Stimulated activated effector memory CD8-positive, alpha-beta T cell treated with anti-CD3 and anti-CD28 coated beads, Interleukin-12 subunit alpha, Interleukin-12 subunit beta, amount 100 ng/mL, for 72 hours (primary cell): ENCODE data around the gene C1orf159.
"Not testable (repeated sequence)": the region's sequence is repeated elsewhere in the genome, so short reads cannot be mapped to it uniquely, and the experiment has no call there.

Source experiments
- ATAC-seq: fragments of 150-1000 bp; cut with Tn5 transposase; 2 replicates; pipeline ENCODE4 v1.10.0; 2021
- DNase-seq, 2 donors: peaks; one replicate each; pipeline ENCODE4 v3.0.0; 2021 to 2022; ENCODE audit warnings: low spot score in 2 of 2
- H3K27ac Mint-ChIP-seq: one replicate; pipeline ENCODE4 v1.8.0; 2022; ENCODE audit warnings: mild to moderate bottlenecking, mixed read lengths
- H3K36me3 Mint-ChIP-seq: one replicate; pipeline ENCODE4 v1.8.0; 2022; ENCODE audit warnings: mild to moderate bottlenecking, mixed read lengths
- H3K4me1 Mint-ChIP-seq: one replicate; pipeline ENCODE4 v1.8.0; 2022; ENCODE audit warnings: mixed read lengths
- H3K4me3 Mint-ChIP-seq: one replicate; pipeline ENCODE4 v1.8.0; 2022; ENCODE audit warnings: mild to moderate bottlenecking, mixed read lengths
- H3K9me3 Mint-ChIP-seq: one replicate; pipeline ENCODE4 v1.8.0; 2022; ENCODE audit warnings: mixed read lengths

C1orf159 gene

DNA sequence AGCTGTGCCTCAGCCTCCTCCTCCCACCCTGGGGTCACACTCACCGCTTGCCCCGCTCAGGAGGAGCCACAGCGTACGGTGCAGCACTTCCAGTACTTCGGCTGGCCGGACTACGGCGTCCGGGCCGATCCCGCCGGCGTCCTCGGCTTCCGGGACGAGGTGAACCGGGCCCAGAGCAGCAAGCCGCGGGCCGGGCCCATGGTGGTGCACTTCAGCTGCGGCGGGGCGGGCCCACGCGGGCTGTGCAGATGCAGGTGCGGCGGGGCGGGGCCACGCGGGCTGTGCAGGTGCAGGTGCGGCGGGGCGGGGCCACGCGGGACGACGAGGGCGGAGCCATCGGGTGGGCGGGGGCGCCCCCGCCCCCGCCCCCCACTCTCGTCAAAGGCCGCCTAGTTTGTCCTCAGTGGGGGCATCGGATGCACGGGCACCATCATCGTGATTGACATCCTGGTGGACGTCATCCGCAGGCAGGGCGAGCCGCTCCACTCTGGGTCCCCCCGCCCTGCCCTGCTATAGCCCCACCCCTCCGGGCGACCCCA, 47.3 kb downstream of the C1orf159 start:
- Mint-ChIP-seq H3K36me3 (peaks cover 34% of the 10 kb centered on the region), H3K9me3 (no peaks in the 10 kb centered on the region), H3K4me1 (peaks cover 35% of the 10 kb centered on the region), H3K27ac (peak overlapping the region; percentile 5), H3K4me3 (peak overlapping the region; percentile 63)
- ATAC-seq = peak; percentile 2
- no peak for DNase-seq

DNA sequence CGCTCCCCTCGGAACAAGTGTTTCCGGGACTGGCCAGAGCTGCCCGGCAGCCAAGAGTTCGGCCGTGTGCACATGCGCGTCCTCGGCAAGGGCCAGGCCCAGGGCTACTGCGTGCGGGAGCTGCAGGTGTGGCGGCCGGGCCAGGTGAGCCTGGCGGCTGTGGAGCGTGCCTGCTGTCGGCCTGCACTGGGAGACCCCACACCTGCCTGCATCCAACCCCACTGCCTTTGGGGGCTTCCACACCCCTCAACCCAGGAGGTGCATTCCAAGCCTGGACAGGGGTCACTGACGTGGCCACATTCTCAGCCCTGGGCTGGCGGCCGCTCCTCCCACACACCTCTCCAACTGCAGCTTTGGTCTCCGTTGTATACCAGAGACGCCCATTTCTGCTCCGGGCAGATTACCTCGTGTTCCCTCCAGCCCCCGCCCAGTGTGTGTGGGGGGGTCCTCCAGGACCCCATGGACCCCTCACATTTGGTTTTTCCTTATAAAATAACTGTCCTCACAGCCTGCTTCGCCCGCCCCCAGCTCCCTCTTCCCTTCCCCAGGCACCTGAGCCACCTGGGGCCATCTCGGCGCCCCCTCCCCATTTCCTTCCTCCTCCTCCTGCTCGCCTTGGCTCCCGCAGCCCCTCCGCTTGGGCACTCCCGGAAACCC, 47.9 kb downstream of the C1orf159 start:
- ATAC-seq = no peak
- Mint-ChIP-seq H3K4me1 (peaks cover 37% of the 10 kb centered on the region), H3K27ac (peak overlapping the region; percentile 5)

DNA sequence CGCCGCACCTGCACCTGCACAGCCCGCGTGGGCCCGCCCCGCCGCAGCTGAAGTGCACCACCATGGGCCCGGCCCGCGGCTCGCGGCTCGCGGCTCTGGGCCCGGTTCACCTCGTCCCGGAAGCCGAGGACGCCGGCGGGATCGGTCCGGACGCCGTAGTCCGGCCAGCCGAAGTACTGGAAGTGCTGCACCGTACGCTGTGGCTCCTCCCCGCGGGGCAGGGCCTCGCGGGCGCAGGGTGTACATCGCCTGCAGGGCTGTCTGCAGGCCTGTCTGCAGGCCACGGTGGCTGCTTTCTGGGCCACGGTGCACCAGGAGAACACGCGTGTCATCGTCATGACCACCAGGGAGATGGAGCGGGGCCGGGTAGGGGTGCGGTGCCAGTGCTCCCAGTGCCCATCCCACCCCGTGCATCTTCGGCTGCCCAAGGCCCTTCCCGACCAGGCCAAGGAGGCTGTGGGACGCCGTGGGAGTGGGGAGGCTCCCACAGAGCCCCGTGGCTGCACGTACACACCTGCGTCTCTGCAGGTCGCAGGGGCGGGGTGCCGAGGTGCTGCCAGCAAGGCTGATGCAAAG, 48.5 kb downstream of the C1orf159 start:
- Mint-ChIP-seq H3K27ac (no peak overlapping the region), H3K36me3 (peaks cover 43% of the 10 kb centered on the region), H3K4me3 (no peak overlapping the region), H3K4me1 (peaks cover 43% of the 10 kb centered on the region), H3K9me3 (no peaks in the 10 kb centered on the region)
- DNase-seq = no peak
- ATAC-seq = no peak

More for the DNA sequence above, 47.9 kb downstream of the C1orf159 start:
- no peaks in the 10 kb centered on the region for H3K9me3 Mint-ChIP-seq
- no peak for DNase-seq
- peaks cover 38% of the 10 kb centered on the region for H3K36me3 Mint-ChIP-seq
- H3K4me3 Mint-ChIP-seq = peak overlapping the region; percentile 63

DNA sequence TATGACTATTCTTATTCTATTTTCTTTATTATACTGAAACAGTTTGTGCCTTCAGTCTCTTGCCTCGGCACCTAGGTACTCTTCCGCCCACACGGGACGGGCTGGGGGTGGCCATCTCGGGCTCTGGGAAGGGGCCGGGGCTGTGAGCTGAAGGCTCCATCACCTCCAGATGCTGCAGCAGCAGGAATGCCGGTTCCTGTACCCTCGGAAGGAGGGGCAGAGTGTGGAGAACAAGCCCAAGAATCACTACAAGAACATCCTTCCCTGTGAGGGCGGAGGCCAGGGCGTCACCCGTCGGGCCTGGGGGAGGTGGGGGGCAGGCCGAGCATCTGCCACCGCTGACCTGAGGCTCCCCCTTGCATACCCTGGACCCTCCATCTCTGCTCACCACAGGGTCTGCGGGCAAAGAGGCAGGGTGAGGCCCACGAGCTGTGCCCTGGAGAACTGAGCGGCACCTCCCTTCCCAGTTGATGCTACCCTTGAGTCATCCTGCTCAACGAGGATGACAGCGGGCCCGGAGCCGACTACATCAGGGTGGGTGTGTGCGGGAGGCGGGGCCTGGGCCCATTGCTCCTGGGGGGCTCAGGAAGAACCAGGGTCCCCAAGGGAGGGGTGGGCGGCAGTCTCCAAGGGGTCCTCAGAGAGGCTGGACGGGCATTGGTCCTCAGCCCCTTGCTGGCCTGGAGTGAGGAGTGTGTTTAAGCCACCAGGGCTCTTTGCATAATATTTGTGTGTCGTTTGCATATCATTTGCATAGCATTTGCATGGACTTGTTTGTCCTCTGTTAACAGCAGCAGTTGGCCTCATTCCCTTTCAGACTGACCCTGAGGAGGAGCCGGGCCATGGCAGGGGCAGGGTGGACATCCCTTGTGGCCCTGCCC, 49.2 kb downstream of the C1orf159 start:
- ATAC-seq (no peak), DNase-seq (no peak)
- no peak overlapping the region for H3K4me3 Mint-ChIP-seq
- H3K27ac Mint-ChIP-seq = no peak overlapping the region
- peaks cover 46% of the 10 kb centered on the region for H3K36me3 Mint-ChIP-seq
- peaks cover 43% of the 10 kb centered on the region for H3K4me1 Mint-ChIP-seq
- H3K9me3 Mint-ChIP-seq = no peaks in the 10 kb centered on the region

DNA sequence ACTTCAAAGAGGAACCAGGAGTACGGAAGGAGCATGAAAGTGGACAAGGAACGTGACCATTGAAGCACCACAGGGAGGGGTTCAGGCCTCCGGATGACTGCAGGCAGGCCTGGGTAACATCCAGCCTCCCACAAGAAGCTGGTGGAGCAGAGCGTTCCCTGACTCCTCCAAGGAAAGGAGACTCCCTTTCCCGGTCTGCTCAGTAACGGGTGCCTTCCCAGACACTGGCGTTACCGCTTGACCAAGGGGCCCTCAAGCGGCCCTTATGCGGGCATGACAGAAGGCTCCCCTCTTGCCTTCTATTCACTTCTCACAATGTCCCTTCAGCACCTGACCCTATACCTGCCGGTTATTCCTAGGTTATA, 50.0 kb downstream of the C1orf159 start:
- Mint-ChIP-seq H3K4me1 (peaks cover 43% of the 10 kb centered on the region), H3K4me3 (peak overlapping the region; percentile 49), H3K27ac (peak overlapping the region; percentile 18), H3K36me3 (peaks cover 53% of the 10 kb centered on the region)
- H3K9me3 Mint-ChIP-seq, ATAC-seq, DNase-seq: not testable (repeated sequence)

DNA sequence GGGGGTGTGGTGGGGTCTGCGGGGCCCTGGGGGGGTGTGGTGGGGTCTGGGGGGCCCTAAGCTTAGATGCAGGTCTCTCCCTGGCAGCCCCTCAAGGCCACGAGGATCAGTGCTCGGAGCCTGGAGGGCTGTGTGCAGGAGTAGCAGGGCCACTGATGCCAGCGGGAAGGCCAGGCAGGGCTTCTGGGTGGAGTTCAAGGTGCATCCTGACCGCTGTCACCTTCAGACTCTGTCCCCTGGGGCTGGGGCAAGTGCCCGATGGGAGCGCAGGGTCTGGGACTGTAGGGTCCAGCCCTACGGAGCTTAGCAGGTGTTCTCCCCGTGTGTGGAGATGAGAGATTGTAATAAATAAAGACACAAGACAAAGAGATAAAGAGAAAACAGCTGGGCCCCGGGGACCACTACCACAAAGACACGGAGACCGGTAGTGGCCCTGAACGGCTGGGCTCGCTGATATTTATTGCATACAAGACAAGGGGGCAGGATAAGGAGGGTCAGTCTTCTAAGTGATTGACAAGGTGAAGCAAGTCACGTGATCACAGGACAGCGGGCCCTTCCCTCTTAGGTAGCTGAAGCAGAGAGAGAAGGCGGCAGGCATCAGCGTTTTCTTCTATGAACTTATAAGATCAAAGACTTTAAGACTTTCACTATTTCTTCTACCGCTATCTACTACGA, 50.5 kb downstream of the C1orf159 start:
- peak overlapping the region; percentile 18 for H3K27ac Mint-ChIP-seq
- DNase-seq (no peak), ATAC-seq (no peak)
- peaks cover 58% of the 10 kb centered on the region for H3K36me3 Mint-ChIP-seq
- peaks cover 46% of the 10 kb centered on the region for H3K4me1 Mint-ChIP-seq
- no peaks in the 10 kb centered on the region for H3K9me3 Mint-ChIP-seq
- peak overlapping the region; percentile 49 for H3K4me3 Mint-ChIP-seq

DNA sequence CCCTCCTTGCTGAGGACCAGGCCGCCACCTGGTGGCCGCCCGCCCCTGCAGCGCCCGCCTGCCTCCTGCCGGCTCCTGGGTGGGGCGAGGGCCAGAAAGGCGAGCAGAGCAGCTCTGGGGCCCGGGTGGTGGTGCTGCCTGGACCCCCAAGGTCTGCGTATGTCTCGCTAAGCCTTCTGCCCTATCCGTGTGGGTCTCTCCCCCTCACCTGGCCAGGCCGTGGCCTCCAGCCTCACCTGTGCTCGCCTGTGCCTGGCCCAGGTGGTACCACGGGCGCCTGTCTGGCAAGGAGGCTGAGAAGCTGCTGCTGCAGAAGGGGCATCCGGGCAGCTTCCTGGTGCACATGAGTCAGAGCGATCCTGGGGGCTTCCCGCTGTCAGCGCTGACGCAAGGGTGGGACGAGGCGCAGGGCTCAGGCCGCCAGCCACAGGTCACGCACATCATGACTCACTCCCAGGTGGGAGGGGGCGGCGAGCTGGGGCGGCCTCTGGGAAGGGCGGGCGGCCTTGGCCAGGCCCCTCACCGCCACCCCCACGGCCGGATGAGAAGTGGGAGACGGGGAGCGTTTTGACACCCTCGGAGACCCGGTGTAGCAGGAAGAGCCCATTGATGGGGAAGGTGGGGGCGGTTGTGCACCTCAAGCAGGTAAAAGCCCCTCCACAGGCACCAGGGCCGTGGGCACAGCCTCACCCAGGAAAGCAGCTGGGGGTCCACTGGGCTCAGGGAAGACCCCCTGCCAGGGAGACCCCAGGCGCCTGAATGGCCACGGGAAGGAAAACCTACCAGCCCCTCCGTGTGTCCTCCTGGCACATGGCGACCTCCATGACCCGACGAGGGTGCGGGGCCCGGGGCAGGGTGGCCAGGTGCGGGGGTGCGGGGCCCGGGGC, 51.7 kb downstream of the C1orf159 start:
- H3K36me3 Mint-ChIP-seq = peaks cover 65% of the 10 kb centered on the region
- H3K4me3 Mint-ChIP-seq = peak overlapping the region; percentile 79
- H3K9me3 Mint-ChIP-seq = no peaks in the 10 kb centered on the region
- H3K4me1 Mint-ChIP-seq = peaks cover 45% of the 10 kb centered on the region
- H3K27ac Mint-ChIP-seq = peak overlapping the region; percentile 95
- ATAC-seq = peak; percentile 89
- peak; percentile 83 to 97 for DNase-seq

DNA sequence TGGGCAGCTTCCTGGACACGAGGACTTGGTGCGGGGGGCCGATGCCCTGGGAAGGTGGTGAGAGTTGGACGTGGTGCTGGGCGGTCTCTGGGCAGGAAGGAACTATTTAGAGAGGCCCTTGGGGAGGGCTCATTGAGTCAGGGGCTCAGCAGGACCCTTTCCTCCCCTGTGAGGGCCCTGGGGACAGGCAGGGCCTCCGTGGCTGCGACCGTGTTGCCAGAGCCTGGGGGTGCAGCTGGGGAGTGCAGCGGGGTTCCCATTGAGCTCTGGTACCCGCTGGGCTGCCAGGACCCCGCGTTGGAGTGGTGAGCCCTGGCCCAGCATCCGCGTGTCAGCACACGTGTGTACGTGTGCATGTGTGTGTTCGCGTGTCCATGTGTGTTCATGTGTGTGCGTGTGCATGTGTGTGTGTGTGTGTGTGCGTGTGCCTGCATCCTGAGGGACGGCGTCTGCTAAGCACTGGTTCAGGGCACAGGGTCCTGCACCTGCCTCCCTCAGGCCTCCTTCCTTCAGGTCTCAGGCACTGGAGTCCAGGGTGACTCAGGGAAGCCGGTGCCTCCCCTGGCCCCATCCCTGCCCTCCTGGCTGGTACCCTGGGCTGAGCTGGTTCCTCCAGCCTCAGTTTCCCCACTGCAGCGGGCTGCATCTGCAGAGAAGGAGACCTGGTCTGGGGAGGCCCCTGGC, 52.5 kb downstream of the C1orf159 start:
- Mint-ChIP-seq H3K36me3 (peaks cover 69% of the 10 kb centered on the region), H3K4me3 (peak overlapping the region; percentile 79), H3K27ac (peak overlapping the region; percentile 95), H3K9me3 (no peaks in the 10 kb centered on the region), H3K4me1 (peaks cover 49% of the 10 kb centered on the region)
- DNase-seq = no peak
- ATAC-seq = peak; percentile 0

DNA sequence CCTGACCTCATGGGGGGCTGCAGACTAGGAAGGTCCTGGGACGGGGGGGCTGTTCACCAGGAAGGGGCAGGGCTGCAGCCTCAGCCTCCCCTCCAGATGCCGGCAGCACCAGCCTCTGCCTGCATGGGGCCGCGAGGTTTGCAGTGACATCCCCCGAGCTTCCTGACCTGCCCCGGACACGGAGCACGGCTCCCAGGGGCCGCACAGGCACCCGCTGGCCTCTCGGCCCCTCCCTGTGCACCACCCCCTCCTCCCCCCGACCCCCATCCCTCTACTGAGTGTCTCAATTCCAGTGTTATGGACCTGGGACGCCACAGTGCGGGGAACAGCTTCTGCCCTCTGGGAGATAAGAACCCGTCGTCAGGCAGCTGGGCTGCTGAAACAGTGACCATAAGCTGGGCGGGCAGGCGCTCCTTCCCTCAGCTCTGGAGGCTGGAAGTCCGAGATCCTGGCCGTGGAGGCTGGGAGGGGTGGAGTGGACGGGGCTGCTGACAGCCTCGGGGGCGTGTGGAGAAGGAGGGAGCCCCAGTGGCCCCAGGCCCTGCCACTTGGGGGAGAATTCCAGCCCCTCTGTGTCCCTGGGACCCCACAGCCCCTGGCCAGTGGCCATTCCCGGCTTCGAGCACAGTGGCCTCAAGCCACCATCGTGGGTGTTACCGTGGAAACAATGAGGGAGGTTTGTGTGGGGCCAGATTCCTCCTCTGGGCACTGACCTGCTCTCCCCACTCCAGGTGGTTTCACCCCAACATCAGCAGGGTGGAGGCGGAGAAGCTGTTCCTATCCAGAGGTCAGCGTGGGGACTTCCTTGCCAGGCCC, 53.3 kb downstream of the C1orf159 start:
- Mint-ChIP-seq H3K4me3 (peak overlapping the region; percentile 79), H3K4me1 (peaks cover 51% of the 10 kb centered on the region), H3K9me3 (no peaks in the 10 kb centered on the region), H3K36me3 (peaks cover 68% of the 10 kb centered on the region), H3K27ac (peak overlapping the region; percentile 95)
- DNase-seq (no peak), ATAC-seq (no peak)

DNA sequence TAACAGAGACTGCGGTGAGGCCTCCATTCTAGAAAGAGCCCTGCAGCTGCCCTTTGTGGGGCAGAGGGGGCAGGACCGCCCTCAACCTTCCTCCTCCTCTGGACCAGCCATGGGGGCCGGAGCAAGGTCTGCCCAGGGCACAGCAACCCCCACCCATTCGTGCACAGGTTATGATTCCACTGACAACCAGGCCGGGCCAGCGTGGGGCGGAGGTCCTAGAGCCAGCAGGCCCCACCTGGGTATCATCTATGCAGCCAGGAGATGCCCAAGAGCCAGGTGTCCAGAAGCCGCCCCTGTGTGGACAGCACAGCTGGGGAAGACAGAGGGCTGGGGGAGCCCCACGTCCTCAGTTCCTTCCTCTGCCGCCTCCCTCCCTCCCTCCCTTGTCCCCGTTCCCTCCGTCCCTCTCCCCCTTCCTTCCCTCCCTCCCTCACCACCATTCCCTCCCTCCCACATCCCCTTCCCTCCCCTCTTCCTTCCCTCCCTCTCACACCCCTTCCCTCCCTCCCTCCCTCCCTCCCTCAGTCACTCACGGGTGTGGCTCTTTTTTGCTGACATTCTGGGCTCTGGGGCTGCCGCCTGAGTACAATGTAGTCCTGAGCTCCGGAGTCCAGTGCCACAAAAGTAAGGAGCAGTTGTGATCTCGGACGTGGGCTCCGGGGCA, 54.1 kb downstream of the C1orf159 start:
- DNase-seq (no peak), ATAC-seq (no peak)
- no peaks in the 10 kb centered on the region for H3K9me3 Mint-ChIP-seq
- H3K36me3 Mint-ChIP-seq = peaks cover 67% of the 10 kb centered on the region
- H3K4me1 Mint-ChIP-seq = peaks cover 51% of the 10 kb centered on the region
- H3K27ac Mint-ChIP-seq = peak overlapping the region; percentile 58
- peak overlapping the region; percentile 79 for H3K4me3 Mint-ChIP-seq

DNA sequence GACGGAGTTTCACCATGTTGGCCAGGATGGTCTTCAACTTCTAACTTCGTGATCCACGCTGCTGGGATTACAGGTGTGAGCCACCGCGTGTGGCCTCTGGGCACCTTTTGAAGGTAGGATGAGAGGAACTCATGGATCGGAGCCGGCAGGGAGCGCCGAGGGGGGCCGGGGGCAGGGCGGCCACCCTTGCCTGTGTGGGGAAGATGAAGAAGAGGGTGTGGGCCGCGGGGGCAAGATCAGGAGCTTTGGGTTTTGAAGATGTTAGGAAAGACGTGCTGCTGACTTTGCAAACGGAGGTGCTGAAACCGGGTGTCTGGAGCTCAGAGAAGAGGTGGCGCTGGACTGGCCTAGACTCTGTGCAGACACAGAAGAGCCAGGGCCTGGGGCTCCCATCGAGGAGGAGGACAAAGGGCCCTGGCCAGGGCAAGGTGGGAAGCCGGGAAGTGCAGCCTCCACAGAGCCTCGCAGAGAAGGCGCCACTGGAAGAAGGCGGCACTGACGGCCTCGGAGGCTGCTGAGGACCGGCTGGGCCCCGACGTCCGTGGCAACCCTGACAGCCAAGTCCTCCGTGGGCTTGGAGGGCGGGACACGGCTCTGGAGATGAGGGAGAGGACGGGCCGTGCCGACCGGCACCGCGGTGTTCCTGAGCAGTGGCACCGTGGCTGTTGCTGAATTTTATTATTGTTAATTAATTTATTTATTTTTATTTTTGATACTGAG, 55.4 kb downstream of the C1orf159 start:
- peak overlapping the region; percentile 79 for H3K4me3 Mint-ChIP-seq
- no peak for ATAC-seq

More for the DNA sequence above, 55.4 kb downstream of the C1orf159 start:
- peak overlapping the region; percentile 58 for H3K27ac Mint-ChIP-seq
- no peaks in the 10 kb centered on the region for H3K9me3 Mint-ChIP-seq
- H3K4me1 Mint-ChIP-seq = peaks cover 38% of the 10 kb centered on the region
- H3K36me3 Mint-ChIP-seq = peaks cover 58% of the 10 kb centered on the region
- DNase-seq = no peak
